Measurements from ENCODE around the gene RASGRF1.

DNA sequence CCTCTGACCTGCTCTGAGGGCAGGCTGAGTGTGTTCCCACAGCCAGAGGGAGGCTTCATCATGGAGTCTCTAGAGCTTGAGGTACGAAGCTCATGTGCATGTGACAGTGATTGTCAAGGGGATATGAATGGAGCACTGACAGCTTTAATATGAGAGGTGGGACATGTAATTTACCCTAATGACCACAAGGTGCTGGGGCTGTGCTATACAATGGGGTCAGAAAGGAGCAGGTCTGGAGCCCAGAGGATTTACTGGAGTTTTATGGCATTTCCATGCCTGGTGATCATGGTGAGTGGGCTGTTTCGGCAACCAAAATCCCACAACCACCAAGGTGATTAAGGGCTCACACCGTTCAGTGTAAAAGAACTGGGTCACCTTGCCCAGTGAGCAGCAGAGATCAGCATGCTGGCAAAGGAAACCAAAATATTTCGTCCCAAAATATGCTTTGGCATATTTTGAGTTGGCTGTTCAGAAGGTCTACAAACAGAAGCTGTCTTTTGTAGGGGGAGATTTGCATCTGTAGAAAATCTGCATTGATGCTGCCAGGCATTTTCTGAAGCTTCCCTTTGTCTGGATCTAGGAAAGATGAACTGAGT lies 40.1 kb upstream of the RASGRF1 start:
- TF ChIP-seq POLR2A (IDR thresholded peaks at IDR 0.05) = no peak
- TF ChIP-seq, protein P1, sequence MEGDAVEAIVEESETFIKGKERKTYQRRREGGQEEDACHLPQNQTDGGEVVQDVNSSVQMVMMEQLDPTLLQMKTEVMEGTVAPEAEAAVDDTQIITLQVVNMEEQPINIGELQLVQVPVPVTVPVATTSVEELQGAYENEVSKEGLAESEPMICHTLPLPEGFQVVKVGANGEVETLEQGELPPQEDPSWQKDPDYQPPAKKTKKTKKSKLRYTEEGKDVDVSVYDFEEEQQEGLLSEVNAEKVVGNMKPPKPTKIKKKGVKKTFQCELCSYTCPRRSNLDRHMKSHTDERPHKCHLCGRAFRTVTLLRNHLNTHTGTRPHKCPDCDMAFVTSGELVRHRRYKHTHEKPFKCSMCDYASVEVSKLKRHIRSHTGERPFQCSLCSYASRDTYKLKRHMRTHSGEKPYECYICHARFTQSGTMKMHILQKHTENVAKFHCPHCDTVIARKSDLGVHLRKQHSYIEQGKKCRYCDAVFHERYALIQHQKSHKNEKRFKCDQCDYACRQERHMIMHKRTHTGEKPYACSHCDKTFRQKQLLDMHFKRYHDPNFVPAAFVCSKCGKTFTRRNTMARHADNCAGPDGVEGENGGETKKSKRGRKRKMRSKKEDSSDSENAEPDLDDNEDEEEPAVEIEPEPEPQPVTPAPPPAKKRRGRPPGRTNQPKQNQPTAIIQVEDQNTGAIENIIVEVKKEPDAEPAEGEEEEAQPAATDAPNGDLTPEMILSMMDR (IDR thresholded peaks at IDR 0.05) = no peak
